ENCODE measurements around the gene KLHL35.

Gene KLHL35, protein sequence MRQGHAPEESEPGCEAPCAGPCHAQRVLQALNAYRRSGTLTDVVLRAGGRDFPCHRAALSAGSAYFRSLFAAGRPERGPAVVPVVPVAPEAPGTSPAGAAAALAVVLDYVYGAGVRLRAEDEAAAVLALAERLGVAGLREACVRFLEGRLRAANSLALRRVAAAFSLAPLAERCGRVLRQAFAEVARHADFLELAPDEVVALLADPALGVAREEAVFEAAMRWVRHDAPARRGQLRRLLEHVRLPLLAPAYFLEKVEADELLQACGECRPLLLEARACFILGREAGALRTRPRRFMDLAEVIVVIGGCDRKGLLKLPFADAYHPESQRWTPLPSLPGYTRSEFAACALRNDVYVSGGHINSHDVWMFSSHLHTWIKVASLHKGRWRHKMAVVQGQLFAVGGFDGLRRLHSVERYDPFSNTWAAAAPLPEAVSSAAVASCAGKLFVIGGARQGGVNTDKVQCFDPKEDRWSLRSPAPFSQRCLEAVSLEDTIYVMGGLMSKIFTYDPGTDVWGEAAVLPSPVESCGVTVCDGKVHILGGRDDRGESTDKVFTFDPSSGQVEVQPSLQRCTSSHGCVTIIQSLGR

DNA sequence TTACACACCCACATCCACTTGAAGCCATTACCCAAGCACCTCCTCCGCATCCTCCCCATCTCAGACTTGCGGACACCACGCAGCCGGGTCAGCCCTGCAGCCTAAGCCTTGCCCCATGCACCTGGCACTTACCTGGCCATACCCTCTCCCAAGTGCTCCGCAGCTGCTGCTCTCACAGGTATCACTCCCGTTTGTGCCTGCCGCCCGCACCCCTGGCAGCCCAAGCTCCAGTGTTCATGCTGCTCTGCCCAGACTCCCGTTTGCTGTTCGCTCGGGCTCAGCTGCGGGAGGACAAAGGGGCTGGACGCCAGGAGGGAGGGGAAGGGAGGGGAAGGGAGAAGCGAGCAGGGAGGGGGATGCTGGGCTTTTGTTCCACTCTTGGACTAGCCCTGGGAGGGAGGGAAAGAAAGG, at the start of gene KLHL35:
Gene KLHL35, minus strand, starts transcription at position 293 of the 411 bp plus-strand sequence. CDS start 2,574 bp downstream, outside the sequence.
- in situ Hi-C loops (cut with HindIII; ENCODE audit: low sequenced_read_pairs) = no loop called here

DNA sequence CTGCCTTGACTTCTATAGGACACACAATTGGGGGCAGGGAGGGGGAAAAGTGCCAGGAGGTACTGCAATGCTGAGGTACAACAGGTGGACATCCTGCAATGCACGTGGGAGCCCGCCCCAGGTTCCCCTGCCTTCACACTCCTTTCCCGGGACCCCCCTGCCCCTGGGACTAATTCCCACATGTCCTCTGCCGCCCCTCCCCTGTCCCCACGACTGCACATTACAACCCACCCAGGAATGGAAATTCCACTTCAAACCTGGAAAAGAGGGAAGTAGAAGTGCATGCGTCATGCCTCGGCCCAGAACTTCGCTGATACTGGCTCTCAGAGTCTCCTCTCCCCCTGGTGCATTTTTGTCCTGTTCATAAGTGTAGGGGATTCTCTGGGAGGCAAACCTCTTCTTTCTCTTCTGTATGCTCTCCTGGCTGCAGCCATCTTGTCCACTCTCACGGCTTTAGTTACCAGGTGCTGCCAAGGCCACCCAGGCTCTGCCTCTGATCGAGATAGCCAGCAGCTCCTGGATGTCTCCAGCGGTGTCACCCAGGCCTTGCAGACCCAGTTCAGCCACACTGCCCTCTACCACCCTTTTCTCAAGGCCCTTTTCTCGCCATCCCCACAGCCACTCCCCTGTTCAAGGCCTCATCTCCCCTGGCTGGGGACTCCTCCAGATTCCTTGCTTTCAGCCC, 49.1 kb upstream of the KLHL35 start:
- in situ Hi-C loops (cut with HindIII; ENCODE audit: low sequenced_read_pairs) = no loop called here

DNA sequence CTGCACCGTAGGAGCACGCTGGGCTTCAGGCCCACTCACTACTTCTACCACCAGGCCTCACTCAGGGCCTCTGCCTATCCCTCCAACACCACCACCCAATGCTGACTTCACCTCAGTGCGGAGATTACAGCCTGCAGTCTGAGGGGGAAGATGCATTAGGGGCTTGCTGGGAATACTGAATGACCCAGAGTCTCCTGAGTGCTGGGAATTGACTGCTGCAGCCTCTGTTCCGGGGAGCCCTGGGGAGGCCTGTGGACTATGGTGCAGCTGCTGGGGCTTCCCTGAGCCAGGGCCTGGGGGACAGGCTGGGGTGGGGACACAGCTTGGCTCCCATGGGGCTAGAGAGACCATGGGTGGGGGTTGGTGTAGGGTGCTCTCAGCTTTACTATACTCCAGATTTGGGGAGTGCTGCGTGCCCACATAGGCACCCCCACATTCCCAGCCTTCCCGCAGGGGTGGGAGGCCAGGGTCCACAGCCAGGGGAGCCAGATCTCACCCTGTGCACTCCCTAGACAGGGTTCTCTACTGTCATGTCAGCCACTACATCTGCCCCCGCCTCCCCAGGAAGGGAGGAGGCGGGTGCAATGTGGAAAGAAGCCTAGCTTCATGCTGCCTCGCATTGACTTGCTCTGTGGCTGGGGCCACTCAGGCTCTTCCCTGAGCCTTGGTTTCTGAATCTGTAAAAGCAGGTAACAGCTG, 48.4 kb upstream of the KLHL35 start:
- in situ Hi-C loops (cut with HindIII; ENCODE audit: low sequenced_read_pairs) = no loop called here

DNA sequence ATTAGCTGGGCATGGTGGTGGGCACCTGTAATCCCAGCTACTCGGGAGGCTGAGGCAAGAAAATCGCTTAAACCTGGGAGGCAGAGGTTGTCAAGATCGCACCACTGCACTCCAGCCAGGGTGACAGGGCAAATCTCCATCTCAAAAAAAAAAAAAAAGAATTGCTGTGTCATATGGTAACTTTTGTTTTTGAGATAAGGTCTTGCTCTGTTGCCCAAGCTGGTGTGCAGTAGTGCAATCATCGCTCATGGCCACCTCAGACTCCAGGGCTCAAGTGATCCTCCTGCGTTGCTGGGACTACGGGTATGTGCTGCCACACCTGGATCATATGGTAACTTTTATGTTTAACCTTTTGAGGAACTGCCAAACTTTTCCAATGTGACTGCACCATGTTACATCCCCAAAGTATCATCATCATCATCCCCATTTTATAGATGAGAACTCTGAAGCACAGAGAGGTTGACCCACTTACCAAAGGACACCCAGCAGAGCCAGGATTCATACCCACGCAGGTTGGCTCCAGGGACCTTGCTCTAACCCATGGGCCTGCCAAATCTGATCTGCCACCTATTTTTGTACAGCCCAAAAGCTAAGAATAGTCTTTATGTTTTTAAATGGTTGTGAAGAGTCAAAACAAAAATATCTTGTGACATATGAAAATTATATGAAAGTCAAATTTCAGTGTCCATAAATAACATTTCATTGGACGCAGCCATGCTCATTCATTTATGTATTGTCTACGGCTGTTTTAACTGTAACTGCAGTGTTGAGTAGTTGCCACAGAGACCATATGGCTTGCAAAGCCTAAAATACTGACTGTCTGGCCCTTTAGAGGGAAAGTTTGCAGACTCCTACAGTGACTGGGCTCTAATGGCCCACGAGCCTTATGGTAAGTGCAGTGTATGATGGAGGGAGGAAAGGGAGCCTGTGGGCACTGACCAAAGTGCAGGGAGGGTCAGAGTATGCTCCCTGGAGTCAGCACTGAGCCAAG, 47.5 kb upstream of the KLHL35 start:
- in situ Hi-C loops (cut with HindIII; ENCODE audit: low sequenced_read_pairs) = no loop called here

DNA sequence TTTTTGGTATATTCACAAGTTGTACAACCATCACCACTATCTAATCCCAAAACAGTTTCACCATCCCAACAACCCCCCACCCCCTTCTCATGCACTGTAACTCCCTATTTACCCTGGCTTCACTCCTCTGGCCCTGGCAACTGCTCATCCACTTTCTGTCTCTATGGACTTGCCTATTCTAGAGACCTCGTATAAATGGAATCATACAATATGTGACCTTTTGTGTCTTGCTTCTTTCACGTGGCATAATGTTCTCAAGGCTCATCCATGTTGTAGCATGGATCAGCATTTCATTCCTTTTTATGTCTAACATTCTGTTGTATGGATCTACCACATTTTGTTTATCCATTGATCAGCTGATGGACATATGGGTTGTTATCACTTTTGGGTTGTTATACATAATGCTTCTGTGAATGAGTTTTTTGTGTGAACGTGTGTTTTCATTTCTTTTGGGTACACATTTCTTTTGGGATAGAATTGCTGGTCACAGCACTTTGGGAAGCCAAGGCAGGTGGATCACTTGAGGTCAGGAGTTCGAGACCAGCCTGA, 46.7 kb upstream of the KLHL35 start:
- in situ Hi-C loops (cut with HindIII; ENCODE audit: low sequenced_read_pairs) = no loop called here

DNA sequence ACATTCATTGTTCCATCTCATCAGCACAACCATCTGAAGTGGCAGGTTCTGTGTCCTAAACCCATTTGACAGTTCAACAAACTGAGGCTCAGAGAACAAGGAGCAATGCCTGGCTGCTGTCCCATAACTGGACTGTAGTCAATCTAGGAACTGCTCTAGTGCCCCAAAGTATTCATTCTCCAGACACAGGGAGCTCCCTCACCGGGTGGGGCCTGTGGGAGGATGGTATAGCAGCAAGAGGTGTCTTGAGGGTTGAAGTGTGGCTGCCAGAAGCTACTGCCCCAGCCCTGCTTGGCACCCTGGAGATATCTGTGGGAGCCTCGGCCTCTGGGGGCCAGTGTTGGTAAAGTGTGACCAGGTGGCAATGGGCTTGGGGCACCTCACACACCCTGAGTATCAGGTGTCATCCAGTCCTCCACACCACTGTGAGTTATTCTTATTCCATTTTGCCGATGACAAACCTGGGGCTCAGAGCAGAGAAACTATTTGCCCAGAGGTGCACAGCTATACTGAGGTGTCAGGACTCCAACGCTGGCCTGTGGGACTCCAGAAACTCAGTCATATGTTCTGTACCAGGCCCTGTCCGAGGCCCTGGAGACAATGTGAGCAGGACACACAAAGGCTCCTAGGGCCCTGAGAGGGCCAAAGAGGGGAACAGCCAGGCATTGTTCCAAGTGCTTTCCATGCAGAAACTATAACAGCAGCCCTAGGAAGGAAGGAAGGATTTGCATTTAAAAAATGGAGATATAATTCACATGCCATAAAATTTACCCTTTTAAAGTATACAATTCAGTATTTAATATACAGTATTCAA, 46.0 kb upstream of the KLHL35 start:
- in situ Hi-C loops (cut with HindIII; ENCODE audit: low sequenced_read_pairs) = no loop called here

DNA sequence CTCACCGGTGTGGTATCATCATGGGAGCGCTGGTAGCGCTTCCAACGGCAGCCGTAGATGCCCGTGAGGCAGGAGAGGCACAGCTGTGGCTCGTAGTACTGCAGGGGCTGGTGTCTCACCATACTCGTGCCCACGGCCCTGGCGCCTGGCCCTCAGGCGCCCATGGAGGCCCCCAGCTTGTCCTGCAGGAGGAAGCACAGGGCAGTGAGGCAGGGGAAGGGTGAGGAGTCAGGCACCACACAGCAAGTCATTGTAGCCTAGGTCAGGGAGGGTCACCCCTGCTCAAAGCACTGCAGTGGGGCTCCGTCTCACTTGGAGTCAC, 44.6 kb upstream of the KLHL35 start:
- in situ Hi-C loops (cut with HindIII; ENCODE audit: low sequenced_read_pairs) = no loop called here

DNA sequence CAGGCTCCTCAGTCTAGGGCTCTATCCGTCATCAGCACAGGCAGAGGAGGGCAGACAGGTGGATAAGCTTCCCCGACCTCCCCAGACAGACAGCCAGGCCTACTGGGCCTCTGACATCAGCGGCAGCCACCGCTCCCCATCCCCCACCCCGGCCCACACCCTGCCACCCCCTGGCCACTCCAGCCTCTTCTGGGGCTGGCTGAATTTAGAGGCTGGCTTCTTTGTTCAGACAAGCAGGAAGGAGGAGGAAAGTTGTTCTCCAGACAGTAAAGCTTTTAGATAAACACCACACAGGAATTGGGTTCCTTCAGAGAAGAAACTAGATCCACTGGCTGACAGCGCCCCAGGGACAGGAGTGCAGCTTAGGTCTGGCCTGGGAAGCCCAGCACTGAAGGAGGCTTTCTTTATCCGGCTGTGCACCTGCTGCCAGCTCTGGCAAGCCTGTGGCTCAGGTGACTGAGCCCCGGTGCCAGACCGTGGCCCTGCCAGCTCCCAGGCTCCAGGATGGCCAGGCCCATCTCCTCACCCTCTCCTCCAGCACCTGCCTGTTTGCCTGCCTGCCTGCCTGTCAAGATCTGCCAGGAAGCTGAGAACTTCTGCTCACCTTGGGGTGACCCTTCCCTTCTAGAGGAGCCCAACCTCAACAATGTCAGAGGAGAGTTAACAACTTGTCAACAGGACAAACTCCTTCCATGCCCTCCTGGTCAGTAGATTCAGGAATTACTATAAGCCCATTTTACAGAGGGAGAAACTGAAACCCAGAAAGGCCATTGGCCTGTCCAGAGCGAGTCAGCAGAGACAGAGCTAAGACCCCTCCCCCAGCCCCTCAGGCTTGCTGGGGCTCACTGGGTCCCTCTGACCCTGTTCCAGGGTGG, 44.0 kb upstream of the KLHL35 start:
- in situ Hi-C loops (cut with HindIII; ENCODE audit: low sequenced_read_pairs) = no loop called here

DNA sequence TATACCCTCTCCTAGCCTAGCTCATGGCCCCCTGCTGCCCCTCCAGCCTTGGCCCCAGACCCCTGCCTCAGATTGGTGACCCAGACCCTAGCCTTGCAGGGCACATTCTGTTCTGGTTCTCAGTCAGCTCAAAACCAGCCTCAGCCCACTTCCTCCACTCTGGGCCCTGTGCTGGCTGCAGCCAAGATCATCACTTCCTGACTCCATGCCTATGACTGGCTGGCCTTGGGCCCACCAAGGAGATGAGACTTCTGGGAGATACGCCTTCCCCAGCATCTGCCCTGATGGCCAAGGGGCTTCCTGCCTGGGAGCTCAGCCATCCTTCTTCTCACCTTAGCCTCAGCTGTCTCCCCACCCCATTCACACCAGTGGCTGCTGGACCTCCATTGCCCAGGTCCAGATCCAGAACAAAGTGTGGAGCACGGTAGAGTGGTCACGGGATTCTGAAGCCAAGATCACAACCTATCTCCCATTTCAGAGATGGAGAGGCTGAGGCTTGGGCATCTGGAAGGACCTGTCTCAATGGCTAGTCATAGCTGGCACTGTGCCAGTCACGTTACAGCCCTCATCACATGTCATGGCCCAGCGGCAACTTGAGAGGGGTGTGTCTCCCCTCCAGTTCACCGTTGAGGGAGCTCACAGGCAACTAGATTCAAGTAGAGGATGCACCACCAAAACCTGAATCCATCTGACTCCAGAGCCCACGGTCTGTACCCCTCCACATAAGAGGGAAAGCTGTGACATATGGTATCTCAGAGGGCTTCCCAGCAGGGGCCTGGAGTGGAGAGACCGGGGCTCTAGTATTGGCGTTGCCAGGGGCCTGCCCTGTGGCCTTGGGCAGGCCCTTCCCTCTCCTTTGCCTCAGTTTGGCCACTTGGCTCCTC, 43.0 kb upstream of the KLHL35 start:
- in situ Hi-C loops (cut with HindIII; ENCODE audit: low sequenced_read_pairs) = no loop called here

DNA sequence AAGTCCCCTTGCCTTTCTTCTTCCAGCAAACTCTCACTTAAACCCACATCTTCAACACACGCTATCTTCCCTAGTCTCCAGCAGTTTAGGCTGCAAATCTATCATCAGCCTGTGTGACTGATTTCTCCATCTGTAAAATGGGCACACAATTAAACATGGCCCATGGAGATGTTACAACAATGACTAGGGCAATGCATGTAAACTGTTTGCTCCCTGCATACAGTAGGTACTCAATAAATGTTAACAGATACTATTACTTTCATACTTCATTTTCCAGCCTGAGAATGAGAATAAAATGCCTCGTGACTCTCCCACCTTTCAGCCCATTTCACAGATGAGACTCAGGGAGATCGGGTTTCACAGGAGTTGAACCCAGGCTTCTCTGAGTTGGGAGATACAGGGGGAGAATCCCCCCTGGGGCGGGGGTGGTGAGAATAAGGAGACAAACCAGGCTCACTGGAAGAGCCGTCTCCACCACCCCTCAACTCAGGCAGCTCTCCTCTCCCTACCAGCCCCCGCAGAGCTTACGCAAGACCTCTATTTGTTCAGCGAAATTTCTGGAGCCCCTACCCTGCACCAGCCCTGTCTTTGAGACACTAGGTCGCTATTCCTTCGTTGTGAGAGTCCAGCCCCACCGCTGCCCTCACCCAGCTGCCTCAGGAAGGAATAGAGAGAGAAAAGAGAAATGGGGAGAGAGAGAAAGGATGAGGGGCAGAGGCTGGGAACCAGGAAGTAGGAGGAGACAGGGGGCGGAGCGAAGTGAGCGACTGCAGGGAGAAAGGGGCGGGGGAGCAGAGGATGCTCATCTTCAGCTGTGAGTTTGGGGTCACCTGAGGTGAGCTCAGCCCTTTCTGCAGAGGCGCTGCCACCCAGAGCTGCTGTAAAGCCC, 42.1 kb upstream of the KLHL35 start:
- in situ Hi-C loops (cut with HindIII; ENCODE audit: low sequenced_read_pairs) = no loop called here

DNA sequence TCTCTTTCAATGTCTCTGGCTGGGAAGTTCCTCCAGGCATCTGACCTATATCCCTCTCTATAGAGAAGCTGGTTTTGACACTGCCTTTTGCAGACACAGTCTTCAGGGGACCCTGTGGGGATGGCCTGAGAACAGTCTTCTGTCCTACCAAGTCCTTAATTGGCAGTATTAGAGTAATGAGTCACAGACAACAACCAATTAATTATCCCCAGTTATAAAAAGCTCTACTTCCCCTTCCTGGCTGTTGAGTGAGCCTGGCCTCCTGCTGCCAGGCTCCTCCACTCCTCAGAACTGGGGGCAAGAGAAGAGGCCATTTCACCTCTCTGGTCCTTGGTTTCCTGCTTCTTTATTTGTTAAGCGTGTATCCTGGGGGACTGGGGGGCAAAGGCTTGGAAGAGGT, 41.2 kb upstream of the KLHL35 start:
- in situ Hi-C loops (cut with HindIII; ENCODE audit: low sequenced_read_pairs) = no loop called here

DNA sequence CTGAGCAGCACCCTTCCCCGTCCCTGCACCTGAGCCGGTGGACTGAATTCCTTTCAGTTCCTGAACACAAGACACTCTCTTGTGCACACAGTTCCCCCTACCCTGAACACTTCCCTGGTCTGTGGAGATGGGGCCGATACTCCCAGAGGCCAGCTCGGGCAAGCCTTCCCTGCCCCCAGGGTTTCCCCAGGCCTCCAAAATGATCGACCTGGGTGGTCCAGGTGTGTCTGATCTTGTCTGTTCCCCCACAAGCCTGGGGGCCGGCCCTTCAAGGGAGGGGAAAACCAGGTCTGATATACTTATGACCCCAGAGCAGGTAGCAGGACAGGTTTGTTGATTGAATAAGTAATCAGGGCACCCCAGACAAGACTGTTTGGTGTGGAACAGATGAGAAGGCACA, 40.7 kb upstream of the KLHL35 start:
- in situ Hi-C loops (cut with HindIII; ENCODE audit: low sequenced_read_pairs) = no loop called here

DNA sequence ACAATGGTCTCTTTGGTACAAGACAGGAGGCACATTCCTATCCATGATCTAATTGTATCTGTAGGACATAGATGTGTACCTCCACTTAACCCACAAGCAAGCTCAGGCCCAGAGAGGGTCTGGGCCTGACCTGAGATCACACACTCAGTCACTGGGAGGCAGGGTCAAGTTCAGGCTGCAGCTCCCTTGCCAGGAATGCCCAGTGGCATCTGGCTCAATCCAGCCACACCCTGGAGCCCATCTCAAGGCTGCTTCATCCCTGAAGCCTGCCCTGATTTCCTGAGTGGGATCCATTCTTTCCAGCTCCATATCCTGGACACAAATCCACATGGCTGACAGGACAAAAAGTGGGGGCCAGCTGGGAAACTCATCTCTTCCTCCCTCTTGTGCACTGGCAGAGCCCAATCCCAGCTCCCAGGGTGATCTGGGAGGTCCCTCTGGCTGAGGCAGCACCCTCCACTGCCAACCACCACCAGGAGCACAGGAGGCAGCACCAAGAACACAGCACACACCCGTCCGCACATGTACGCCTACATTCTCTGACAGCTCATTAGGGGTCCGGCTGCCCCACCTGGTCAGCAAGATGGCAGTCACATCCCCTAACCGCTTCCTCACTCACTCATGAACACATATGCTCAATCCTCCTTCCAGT, 39.2 kb upstream of the KLHL35 start:
- in situ Hi-C loops (cut with HindIII; ENCODE audit: low sequenced_read_pairs) = no loop called here

DNA sequence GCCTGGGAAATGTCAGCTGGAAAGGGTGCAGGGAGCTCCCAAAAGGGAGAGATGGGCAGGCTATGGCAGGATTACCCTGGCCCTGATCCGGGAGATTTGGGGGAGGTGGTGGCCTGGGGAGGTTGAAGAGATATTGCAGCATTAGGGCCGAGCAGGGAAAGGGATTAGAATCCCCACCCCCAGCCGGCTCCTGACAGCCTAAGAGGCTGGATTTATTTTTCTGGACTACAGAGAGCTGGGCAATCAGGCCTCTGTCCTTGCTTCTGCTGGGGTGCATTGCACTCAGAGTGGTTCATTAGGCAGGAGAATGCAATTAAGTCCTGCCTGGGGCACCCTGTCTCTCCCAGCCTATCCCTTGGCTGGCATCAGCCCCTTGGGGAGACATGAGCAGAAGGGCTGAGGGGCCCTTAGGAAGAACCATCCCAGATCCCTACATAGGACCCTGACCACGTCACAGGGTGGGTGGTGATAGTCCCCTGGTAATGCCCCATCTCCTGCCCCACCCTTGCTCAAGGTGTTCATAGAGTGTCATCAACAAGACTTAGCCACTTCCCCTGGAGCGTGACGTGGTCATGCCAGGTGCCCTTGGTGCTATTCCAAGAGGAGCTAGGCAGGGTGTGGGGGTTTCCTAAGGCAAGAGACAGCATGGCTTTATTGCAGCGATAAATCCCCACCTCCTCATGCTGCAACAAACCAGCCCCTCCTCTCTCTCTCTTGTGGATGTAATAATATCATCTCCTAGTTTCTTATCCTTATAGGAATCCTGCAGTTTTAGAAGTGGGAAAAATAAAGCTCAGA, 38.4 kb upstream of the KLHL35 start:
- in situ Hi-C loops (cut with HindIII; ENCODE audit: low sequenced_read_pairs) = no loop called here

DNA sequence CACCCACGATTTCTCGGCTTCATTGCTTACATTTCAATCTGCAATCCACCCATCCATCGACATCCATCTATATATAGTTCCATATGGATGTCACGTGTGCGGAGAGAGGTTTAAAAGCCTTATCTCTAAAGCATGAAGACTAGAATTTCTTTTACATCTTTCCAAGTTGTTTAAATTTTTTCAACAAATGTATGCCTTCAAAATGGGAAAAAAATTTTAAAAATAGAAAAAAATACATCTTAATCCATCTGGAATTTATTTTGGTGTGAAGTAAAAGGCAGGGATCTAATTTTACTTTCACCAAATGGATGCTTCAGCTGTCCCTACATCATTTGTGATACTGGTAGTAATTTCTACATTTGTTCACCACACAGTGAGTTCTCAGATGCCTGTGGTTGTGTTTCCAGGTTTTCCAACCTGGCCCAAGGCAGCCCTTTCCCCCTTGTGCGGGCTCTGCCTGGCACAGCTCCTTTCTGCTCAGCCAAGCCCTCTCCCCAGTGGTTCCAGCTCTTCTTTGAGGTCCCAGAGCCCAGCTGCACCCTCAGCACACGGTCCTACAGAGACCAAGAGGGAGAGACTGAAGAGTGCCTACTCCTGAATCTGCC, 37.6 kb upstream of the KLHL35 start:
- in situ Hi-C loops (cut with HindIII; ENCODE audit: low sequenced_read_pairs) = no loop called here
